K562 (cell line): ENCODE measurements around the gene MYO3B. TPM values are rescaled to one million over a fixed set of nuclear protein-coding genes. Genes with fewer than 3 reads are reported as not detected.

Experiments
- ATF7 ChIP-seq: fragments of 450-650 bp; IDR thresholded peaks from 2 replicates; pipeline ENCODE4 v1.7.1; 2014; ENCODE audit warnings: mild to moderate bottlenecking, moderate library complexity
- CBX1 ChIP-seq: sonication (generic); IDR thresholded peaks from 2 replicates; pipeline ENCODE4 v1.6.1; 2016; ENCODE audit warnings: antibody characterized with exemption, low read depth, mild to moderate bottlenecking
- CXXC5 ChIP-seq: fragments of 250-450 bp; sonication (Bioruptor Pico); IDR thresholded peaks from 2 replicates; pipeline ENCODE4 v1.8.0; 2022; ENCODE audit warnings: inconsistent platforms, mild to moderate bottlenecking, moderate library complexity
- DLX4 ChIP-seq: fragments of 250-450 bp; sonication (Bioruptor Pico); IDR thresholded peaks from 2 replicates; pipeline ENCODE4 v1.6.1; 2021; ENCODE audit warnings: mild to moderate bottlenecking
- FOXA3 ChIP-seq, 2 experiments: fragments of 450-650 bp in 1 of 2; sonication (generic) in 1 of 2; formaldehyde crosslinking; IDR thresholded peaks in 1 of 2; conservative IDR thresholded peaks in 1 of 2; 2 replicates each; pipeline versions ENCODE4 v1.4.0 to v1.8.0; 2020 to 2022; ENCODE audit warnings: mild to moderate bottlenecking in 2 of 2, missing genetic modification reagents in 1 of 2
- GABPA ChIP-seq: fragments of 200-800 bp; sonication (Bioruptor generic); conservative IDR thresholded peaks from 2 replicates; pipeline ENCODE4 v1.6.1; 2016; ENCODE audit warnings: low read depth, missing genetic modification characterization, missing compliant biosample characterization
- HOXB6 ChIP-seq: fragments of 250-450 bp; sonication (Bioruptor Pico); IDR thresholded peaks from 2 replicates; pipeline ENCODE4 v1.5.1; 2022; ENCODE audit warnings: mild to moderate bottlenecking, borderline replicate concordance
- ILK ChIP-seq: fragments of 450-650 bp; IDR thresholded peaks from 2 replicates; pipeline ENCODE4 v1.6.1; 2016; ENCODE audit warnings: missing genetic modification characterization, low read depth, mild to moderate bottlenecking, missing compliant biosample characterization, moderate library complexity, borderline replicate concordance
- KAT8 ChIP-seq: fragments of 450-650 bp; IDR thresholded peaks from 2 replicates; pipeline ENCODE4 v1.6.1; 2016; ENCODE audit warnings: low read depth, mild to moderate bottlenecking
- MTA2 ChIP-seq: fragments of 450-650 bp; IDR thresholded peaks from 2 replicates; pipeline ENCODE4 v1.6.1; 2016; ENCODE audit warnings: low read depth
- MTA3 ChIP-seq: fragments of 450-650 bp; formaldehyde crosslinking; IDR thresholded peaks from 2 replicates; pipeline ENCODE4 v1.6.1; 2017; ENCODE audit warnings: mild to moderate bottlenecking, borderline replicate concordance
- NBN ChIP-seq: fragments of 450-650 bp; IDR thresholded peaks from 2 replicates; pipeline ENCODE4 v1.6.1; 2016; ENCODE audit warnings: low read depth, mild to moderate bottlenecking
- NCOA1 ChIP-seq: fragments of 450-650 bp; IDR thresholded peaks from 2 replicates; pipeline ENCODE4 v1.6.1; 2016; ENCODE audit warnings: low read depth
- POLR2A ChIP-seq: fragments of 450-650 bp; conservative IDR thresholded peaks from 2 replicates; pipeline ENCODE4 v1.6.1; 2016
- PPARD ChIP-seq: fragments of 250-450 bp; sonication (Bioruptor Pico); IDR thresholded peaks from 2 replicates; pipeline ENCODE4 v1.8.0; 2022; ENCODE audit warnings: inconsistent platforms, mild to moderate bottlenecking, moderate library complexity
- SMAD4 ChIP-seq: fragments of 250-450 bp; sonication (Bioruptor Pico); conservative IDR thresholded peaks from 2 replicates; pipeline ENCODE4 v1.8.0; 2021; ENCODE audit warnings: inconsistent platforms, mild to moderate bottlenecking, moderate library complexity
- THRA ChIP-seq: fragments of 450-650 bp; IDR thresholded peaks from 2 replicates; pipeline ENCODE4 v1.6.1; 2017; ENCODE audit warnings: mild to moderate bottlenecking, moderate library complexity
- polyA plus RNA-seq, 8 experiments: library from polyadenylated mRNA; depleted of rRNA in 4 of 8; stranded (reverse) in 5 of 8; unstranded in 3 of 8; fragments of >200 nt; fragmentation: Nextera tagmentation in 2 of 8; fragmentation: Illumina TruSeq in 1 of 8; extraction: Ambion mirVana in 2 of 8; extraction: Trizol in 1 of 8; gene quantifications; 2 replicates each; pipeline versions ENCODE4 v1.2.1 to v1.2.3, GENCODE V29; 2011 to 2014; ENCODE audit warnings: inconsistent platforms in 1 of 8, missing spikeins in 1 of 8
- total RNA-seq, 7 experiments: library from RNA; depleted of rRNA in 6 of 7; stranded (reverse); fragments of >200 nt in 6 of 7; fragmentation: Illumina TruSeq in 2 of 7; extraction: Trizol in 2 of 7; gene quantifications; 2 replicates each; pipeline versions ENCODE4 v1.2.1 to v1.2.3, GENCODE V29; 2011 to 2021; ENCODE audit warnings: low replicate concordance in 1 of 7
- TF ChIP-seq, protein P1 (sequence below): conservative IDR thresholded peaks from 2 replicates; pipeline ENCODE4 v1.6.1; 2011; ENCODE audit warnings: low read depth, mild to moderate bottlenecking, low read length; ENCODE audit not compliant: control insufficient read depth
- TF ChIP-seq, protein P2 (sequence below): fragments of 250-450 bp; sonication (Bioruptor Pico); IDR thresholded peaks from 2 replicates; pipeline ENCODE4 v1.4.0; 2020; ENCODE audit warnings: mild to moderate bottlenecking
- TF ChIP-seq, protein P3 (sequence below): fragments of 250-450 bp; sonication (Bioruptor Pico); IDR thresholded peaks from 2 replicates; pipeline ENCODE4 v1.8.0; 2022; ENCODE audit warnings: moderate library complexity, mild to moderate bottlenecking, inconsistent platforms
- TF ChIP-seq, protein P4 (sequence below): fragments of 250-450 bp; sonication (Bioruptor Pico); IDR thresholded peaks from 2 replicates; pipeline ENCODE4 v1.8.0; 2022; ENCODE audit warnings: moderate library complexity, mild to moderate bottlenecking, inconsistent platforms
- TF ChIP-seq, protein P5 (sequence below): sonication (generic); formaldehyde crosslinking; IDR thresholded peaks from 2 replicates; pipeline ENCODE4 v1.8.1; 2023; ENCODE audit warnings: mild to moderate bottlenecking, missing genetic modification reagents, moderate library complexity

MYO3B gene
- total and polyA plus RNA-seq, 9 of the 15 experiments (the other 6 are each of a cell fraction or from before 2014, with no cell fraction given): 2.7 to 6.5 (median 3.6) TPM

DNA sequence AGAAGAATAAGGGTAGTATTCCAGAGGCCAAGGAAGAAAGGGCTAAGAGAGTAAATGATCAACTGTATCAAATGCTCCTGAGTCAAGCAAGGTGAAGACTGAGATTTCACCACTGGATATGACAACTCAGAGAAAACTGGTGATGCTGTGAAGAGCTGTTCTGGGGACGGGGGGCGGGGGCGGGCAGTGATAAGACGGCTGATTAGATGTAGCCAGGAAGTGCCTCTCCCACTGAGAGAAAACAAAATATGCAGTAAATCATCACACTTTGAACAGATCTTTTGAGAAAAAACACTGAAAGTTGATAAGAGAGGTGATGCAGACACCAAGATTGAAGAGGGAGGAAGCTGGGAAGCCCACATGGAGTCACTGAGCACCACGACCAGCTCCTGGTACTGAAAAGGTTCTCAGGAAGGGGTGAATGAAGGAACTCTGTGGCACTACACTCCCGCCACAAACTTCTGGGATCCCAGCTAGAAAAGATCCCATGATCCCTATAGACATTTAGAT, 75.8 kb downstream of the MYO3B start (continued):
- TF ChIP-seq, protein P1, sequence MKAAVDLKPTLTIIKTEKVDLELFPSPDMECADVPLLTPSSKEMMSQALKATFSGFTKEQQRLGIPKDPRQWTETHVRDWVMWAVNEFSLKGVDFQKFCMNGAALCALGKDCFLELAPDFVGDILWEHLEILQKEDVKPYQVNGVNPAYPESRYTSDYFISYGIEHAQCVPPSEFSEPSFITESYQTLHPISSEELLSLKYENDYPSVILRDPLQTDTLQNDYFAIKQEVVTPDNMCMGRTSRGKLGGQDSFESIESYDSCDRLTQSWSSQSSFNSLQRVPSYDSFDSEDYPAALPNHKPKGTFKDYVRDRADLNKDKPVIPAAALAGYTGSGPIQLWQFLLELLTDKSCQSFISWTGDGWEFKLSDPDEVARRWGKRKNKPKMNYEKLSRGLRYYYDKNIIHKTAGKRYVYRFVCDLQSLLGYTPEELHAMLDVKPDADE: no peak
- no peak for TF ChIP-seq NCOA1
- no peak for TF ChIP-seq MTA3
- no peak for TF ChIP-seq PPARD (CRISPR knock-in tag)
- TF ChIP-seq NBN: no peak; the same call in 1 of the 2 replicates
- TF ChIP-seq CXXC5 (CRISPR knock-in tag): no peak
- TF ChIP-seq THRA: no peak
- no peak for TF ChIP-seq GABPA (tag)
- no peak for TF ChIP-seq HOXB6
- TF ChIP-seq ATF7: no peak
- no peak for TF ChIP-seq DLX4 (CRISPR knock-in tag)
- TF ChIP-seq POLR2A: no peak
- no peak for TF ChIP-seq KAT8
- TF ChIP-seq SMAD4 (CRISPR knock-in tag): peak; percentile 33
- TF ChIP-seq, protein P2, sequence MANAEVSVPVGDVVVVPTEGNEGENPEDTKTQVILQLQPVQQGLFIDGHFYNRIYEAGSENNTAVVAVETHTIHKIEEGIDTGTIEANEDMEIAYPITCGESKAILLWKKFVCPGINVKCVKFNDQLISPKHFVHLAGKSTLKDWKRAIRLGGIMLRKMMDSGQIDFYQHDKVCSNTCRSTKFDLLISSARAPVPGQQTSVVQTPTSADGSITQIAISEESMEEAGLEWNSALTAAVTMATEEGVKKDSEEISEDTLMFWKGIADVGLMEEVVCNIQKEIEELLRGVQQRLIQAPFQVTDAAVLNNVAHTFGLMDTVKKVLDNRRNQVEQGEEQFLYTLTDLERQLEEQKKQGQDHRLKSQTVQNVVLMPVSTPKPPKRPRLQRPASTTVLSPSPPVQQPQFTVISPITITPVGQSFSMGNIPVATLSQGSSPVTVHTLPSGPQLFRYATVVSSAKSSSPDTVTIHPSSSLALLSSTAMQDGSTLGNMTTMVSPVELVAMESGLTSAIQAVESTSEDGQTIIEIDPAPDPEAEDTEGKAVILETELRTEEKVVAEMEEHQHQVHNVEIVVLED: no peak
- TF ChIP-seq, protein P3, sequence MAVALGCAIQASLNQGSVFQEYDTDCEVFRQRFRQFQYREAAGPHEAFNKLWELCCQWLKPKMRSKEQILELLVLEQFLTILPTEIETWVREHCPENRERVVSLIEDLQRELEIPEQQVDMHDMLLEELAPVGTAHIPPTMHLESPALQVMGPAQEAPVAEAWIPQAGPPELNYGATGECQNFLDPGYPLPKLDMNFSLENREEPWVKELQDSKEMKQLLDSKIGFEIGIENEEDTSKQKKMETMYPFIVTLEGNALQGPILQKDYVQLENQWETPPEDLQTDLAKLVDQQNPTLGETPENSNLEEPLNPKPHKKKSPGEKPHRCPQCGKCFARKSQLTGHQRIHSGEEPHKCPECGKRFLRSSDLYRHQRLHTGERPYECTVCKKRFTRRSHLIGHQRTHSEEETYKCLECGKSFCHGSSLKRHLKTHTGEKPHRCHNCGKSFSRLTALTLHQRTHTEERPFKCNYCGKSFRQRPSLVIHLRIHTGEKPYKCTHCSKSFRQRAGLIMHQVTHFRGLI (CRISPR knock-in tag): no peak
- TF ChIP-seq ILK (tag): no peak
- TF ChIP-seq CBX1: no peak
- no peak for TF ChIP-seq MTA2
- TF ChIP-seq, protein P4, sequence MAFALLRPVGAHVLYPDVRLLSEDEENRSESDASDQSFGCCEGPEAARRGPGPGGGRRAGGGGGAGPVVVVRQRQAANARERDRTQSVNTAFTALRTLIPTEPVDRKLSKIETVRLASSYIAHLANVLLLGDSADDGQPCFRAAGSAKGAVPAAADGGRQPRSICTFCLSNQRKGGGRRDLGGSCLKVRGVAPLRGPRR (CRISPR knock-in tag): no peak
- TF ChIP-seq, protein P5, sequence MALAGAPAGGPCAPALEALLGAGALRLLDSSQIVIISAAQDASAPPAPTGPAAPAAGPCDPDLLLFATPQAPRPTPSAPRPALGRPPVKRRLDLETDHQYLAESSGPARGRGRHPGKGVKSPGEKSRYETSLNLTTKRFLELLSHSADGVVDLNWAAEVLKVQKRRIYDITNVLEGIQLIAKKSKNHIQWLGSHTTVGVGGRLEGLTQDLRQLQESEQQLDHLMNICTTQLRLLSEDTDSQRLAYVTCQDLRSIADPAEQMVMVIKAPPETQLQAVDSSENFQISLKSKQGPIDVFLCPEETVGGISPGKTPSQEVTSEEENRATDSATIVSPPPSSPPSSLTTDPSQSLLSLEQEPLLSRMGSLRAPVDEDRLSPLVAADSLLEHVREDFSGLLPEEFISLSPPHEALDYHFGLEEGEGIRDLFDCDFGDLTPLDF (CRISPR knock-in tag): no peak
- TF ChIP-seq FOXA3 (CRISPR knock-in tag; conservative IDR thresholded peaks at IDR 0.05 in 1 of 2, IDR thresholded peaks at IDR 0.05 in 1 of 2): no peak
